Neural cell (in vitro differentiated cells): ENCODE results near the gene PPFIA1. TPM values are rescaled to one million over a fixed set of nuclear protein-coding genes. Genes with fewer than 3 reads are reported as not detected.

Experiments
- H2AFZ ChIP-seq: fragments of 200-600, 300-800 bp; sonication (generic), shearing (Covaris generic); 2 replicates; pipeline ENCODE4 v1.6.0; 2014; ENCODE audit warnings: low read depth, mild to moderate bottlenecking, antibody characterized with exemption, low read length, moderate library complexity
- H3F3A ChIP-seq: fragments of 200-600 bp; shearing (Covaris generic); 2 replicates; pipeline ENCODE4 v1.6.1; 2016; ENCODE audit warnings: mild to moderate bottlenecking, moderate library complexity, mixed read lengths, antibody characterized with exemption, low read length; ENCODE audit not compliant: insufficient read depth, poor library complexity, severe bottlenecking
- H3K27ac ChIP-seq: fragments of 200-600, 300-800 bp; sonication (generic), shearing (Covaris generic); 2 replicates; pipeline ENCODE4 v1.5.1; 2014; ENCODE audit warnings: mild to moderate bottlenecking, low read length, moderate library complexity
- H3K27me3 ChIP-seq: fragments of 300-800, 200-600 bp; sonication (generic), shearing (Covaris generic); 2 replicates; pipeline ENCODE4 v1.6.0; 2014; ENCODE audit warnings: mild to moderate bottlenecking, low read depth, low read length, moderate library complexity; ENCODE audit not compliant: insufficient read depth
- H3K36me3 ChIP-seq: fragments of 300-800, 200-600 bp; sonication (generic), shearing (Covaris generic); 2 replicates; pipeline ENCODE4 v1.5.1; 2014; ENCODE audit warnings: mild to moderate bottlenecking, antibody characterized with exemption, low read length, moderate library complexity; ENCODE audit not compliant: insufficient read depth
- H3K4me2 ChIP-seq: fragments of 300-800, 200-600 bp; sonication (generic), shearing (Covaris generic); 2 replicates; pipeline ENCODE4 v1.6.0; 2014; ENCODE audit warnings: mild to moderate bottlenecking, low read length
- H3K4me3 ChIP-seq: fragments of 300-800, 200-600 bp; sonication (generic), shearing (Covaris generic); 2 replicates; pipeline ENCODE4 v1.5.1; 2014; ENCODE audit warnings: mild to moderate bottlenecking, low read length, moderate library complexity
- H3K79me2 ChIP-seq: fragments of 200-600 bp; shearing (Covaris generic); replicated peaks from 2 replicates; pipeline ENCODE4 v1.6.0; 2014; ENCODE audit warnings: mild to moderate bottlenecking, low read length, moderate library complexity; ENCODE audit not compliant: insufficient read depth
- H3K9ac ChIP-seq: fragments of 300-800, 200-600 bp; sonication (generic), shearing (Covaris generic); 2 replicates; pipeline ENCODE4 v1.6.1; 2016; ENCODE audit warnings: mild to moderate bottlenecking, low read length, mixed read lengths
- H3K9me2 ChIP-seq: fragments of 200-600 bp; shearing (Covaris generic); 2 replicates; pipeline ENCODE4 v1.6.1; 2016; ENCODE audit warnings: mild to moderate bottlenecking, low read length, mixed read lengths; ENCODE audit not compliant: insufficient read depth
- H3K9me3 ChIP-seq: fragments of 200-600, 300-800 bp; sonication (generic), shearing (Covaris generic); 2 replicates; pipeline ENCODE4 v1.6.1; 2016; ENCODE audit warnings: mild to moderate bottlenecking, mixed run types, low read length, moderate library complexity, mixed read lengths
- H4K20me1 ChIP-seq: fragments of 200-600 bp; shearing (Covaris generic); 2 replicates; pipeline ENCODE4 v1.6.1; 2016; ENCODE audit warnings: mild to moderate bottlenecking, mixed run types; ENCODE audit not compliant: insufficient read depth
- CTCF ChIP-seq: fragments of 450-650 bp; IDR thresholded peaks from 2 replicates; pipeline ENCODE4 v1.5.1; 2014; ENCODE audit warnings: antibody characterized with exemption, mild to moderate bottlenecking, moderate library complexity; ENCODE audit not compliant: poor library complexity, severe bottlenecking
- EP300 ChIP-seq: fragments of 450-650 bp; conservative IDR thresholded peaks from 2 replicates; pipeline ENCODE4 v1.6.1; 2014; ENCODE audit warnings: antibody characterized with exemption, mild to moderate bottlenecking, moderate library complexity; ENCODE audit not compliant: poor library complexity, severe bottlenecking
- EZH2 ChIP-seq: fragments of 200-600, 300-800 bp; shearing (Covaris generic), sonication (generic); IDR thresholded peaks from 2 replicates; pipeline ENCODE4 v1.6.1; 2014; ENCODE audit warnings: antibody characterized with exemption, low read length, borderline replicate concordance, mild to moderate bottlenecking; ENCODE audit not compliant: insufficient read depth, poor library complexity, severe bottlenecking
- MXI1 ChIP-seq: fragments of 450-650 bp; conservative IDR thresholded peaks from 2 replicates; pipeline ENCODE4 v1.6.1; 2014; ENCODE audit warnings: antibody characterized with exemption, mild to moderate bottlenecking; ENCODE audit not compliant: poor library complexity, severe bottlenecking
- POLR2AphosphoS5 ChIP-seq: IDR thresholded peaks from 2 replicates; pipeline ENCODE4 v1.6.1; 2012
- REST ChIP-seq: IDR thresholded peaks from 2 replicates; pipeline ENCODE4 v1.6.1; 2012; ENCODE audit warnings: borderline replicate concordance
- SMC3 ChIP-seq: fragments of 450-650 bp; conservative IDR thresholded peaks from 2 replicates; pipeline ENCODE4 v1.6.1; 2014; ENCODE audit warnings: antibody characterized with exemption, mild to moderate bottlenecking, moderate library complexity; ENCODE audit not compliant: poor library complexity
- polyA plus RNA-seq: library from polyadenylated mRNA; depleted of rRNA; stranded (reverse); fragments of >200 nt; gene quantifications from 2 replicates; pipeline ENCODE4 v1.2.3, GENCODE V29; 2014

Gene PPFIA1
- polyA plus RNA-seq, 1 donor from 2014 or later = 48.9 TPM

GRCh38 chr11:70423523-70424505, 153.3 kb downstream of the PPFIA1 start:
- H3K9me2 ChIP-seq = no peaks in the 10 kb centered on the region
- peaks cover 18% of the 10 kb centered on the region for H3K36me3 ChIP-seq
- no peaks in the 10 kb centered on the region for H3K27me3 ChIP-seq
- H2AFZ ChIP-seq = no peak overlapping the region
- TF ChIP-seq MXI1 (no peak), POLR2AphosphoS5 (no peak), REST (no peak), CTCF (no peak), EP300 (no peak), EZH2 (no peak), SMC3 (no peak)
- H3K9me3 ChIP-seq = no peaks in the 10 kb centered on the region
- no peaks in the 10 kb centered on the region for H4K20me1 ChIP-seq
- no peak overlapping the region for H3K27ac ChIP-seq
- no peaks in the 10 kb centered on the region for H3K79me2 ChIP-seq
- no peak overlapping the region for H3K4me3 ChIP-seq
- no peak overlapping the region for H3K4me2 ChIP-seq
- no peak overlapping the region for H3K9ac ChIP-seq
- H3F3A ChIP-seq = no peaks in the 10 kb centered on the region

- Histone ChIP-seq H3F3A (no peaks in the 10 kb centered on the region), H3K27me3 (no peaks in the 10 kb centered on the region), H3K9ac (no peak overlapping the region), H3K9me3 (no peaks in the 10 kb centered on the region), H3K79me2 (no peaks in the 10 kb centered on the region), H3K36me3 (peaks cover 16% of the 10 kb centered on the region), H3K4me2 (no peak overlapping the region), H4K20me1 (no peaks in the 10 kb centered on the region), H2AFZ (no peak overlapping the region), H3K27ac (no peak overlapping the region), H3K4me3 (no peak overlapping the region), H3K9me2 (no peaks in the 10 kb centered on the region)
- TF ChIP-seq EP300 (no peak), REST (no peak), POLR2AphosphoS5 (no peak)
These were observed 154.4 kb downstream of the PPFIA1 start for GRCh38 chr11:70424765-70425344.
